IPS DF 4.7 (cell line): ENCODE measurements around the gene DBNDD2.

Experiments
- DNase-seq: peaks from one replicate; pipeline ENCODE4 v3.0.0-alpha.2; 2013; ENCODE audit warnings: low spot score; ENCODE audit errors: extremely low read depth

DBNDD2 gene

DNA sequence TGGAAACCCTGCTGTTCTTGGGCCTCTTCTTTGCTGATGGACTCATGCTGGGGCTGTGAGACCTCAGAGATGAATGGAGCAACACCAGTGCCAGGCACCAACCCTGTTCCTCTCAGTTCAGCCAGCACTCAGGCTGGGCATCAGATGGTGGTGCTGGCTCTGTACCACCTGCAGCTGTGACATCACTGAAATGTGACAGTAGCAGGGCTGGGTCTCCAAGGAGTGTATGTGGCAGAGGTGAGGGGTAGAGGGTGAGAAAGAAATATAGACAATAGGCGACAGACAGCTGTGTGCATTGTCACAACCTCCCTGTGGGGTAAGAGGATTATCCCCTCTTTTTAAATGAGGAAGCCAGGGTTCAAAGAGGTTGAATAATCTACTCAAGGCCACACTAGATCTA is 29.9 kb upstream of the DBNDD2 start, which contains the start of gene TP53TG5:
Gene TP53TG5 (minus strand): TSS at position 135 of the 400 bp plus-strand sequence. CDS start 89 bp downstream, at position 46.
- DNase-seq: no peak

DNA sequence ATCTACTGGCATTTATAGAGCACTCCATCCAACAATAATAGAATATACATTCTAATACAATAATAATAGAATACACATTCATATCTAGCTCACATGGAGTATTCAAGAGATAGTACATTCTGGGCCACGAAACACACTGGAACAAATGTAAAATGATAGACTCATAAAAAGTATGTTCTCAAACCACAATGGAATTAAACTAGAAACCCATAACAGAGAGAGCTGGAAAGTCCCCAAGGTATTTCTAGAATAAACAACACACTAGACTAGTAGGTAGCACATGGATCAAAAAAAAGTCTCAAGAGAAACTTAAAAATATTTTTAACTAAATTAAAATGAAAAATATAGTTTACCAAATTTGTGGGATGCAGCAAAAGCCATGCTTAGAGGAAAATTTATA is 20.8 kb upstream of the DBNDD2 start:
- DNase-seq: no peak

DNA sequence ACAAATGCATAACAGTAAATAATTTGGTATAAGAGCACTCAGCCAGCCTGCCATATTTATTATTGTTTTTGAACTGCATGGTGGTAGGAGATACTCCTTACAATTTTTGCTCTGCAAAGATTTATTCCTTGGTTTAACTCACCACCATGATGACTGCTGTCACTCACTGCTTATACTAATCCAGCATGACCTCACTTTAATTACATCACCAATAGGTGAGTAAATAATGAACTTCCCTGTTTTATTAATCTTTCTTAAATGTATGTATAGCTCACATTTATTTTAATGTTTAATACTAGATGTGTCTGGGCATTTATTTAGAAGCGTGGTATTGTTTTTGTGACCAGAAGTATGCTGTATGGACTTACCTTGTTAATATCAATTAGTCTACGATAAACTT is 17.2 kb upstream of the DBNDD2 start:
- no peak for DNase-seq

DNA sequence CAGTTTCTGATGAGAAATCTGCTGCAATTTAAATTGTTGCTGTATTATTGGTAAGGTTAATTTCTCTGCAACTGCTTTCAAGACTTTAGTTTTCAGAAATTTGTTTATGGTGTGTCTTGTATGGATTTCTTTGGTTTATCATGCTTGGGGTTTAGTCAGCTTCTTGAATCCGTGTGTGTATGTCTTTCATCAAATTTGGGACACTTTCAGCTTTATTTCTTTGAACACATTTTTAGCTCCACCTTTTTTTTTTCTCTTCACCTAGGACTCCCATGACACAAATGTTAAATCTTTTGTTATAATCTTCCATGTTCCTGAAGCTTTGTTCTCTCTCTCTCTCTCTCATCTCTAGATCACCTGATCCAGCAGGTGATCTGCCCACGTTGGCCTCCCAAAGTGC is 16.5 kb upstream of the DBNDD2 start:
- no peak for DNase-seq

DNA sequence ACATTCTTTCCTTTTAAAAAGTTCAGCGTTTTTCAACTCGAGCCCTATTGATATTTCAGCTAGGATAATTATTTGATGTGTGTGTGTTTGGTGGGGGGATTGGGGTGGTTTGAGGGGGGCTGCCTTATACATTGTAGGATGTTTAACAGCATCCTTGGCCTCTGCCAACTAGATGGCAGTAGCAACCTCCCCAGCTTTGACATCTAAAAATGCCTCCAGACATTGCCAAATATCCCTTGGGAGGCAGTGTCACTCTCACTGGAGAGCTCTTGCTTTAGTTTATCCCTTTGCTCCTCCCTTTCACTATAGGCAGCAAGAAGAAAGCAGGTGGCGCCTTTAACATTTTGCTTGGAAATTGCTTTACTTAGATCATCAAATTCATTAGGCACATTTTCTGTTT is 15.4 kb upstream of the DBNDD2 start:
- no peak for DNase-seq

DNA sequence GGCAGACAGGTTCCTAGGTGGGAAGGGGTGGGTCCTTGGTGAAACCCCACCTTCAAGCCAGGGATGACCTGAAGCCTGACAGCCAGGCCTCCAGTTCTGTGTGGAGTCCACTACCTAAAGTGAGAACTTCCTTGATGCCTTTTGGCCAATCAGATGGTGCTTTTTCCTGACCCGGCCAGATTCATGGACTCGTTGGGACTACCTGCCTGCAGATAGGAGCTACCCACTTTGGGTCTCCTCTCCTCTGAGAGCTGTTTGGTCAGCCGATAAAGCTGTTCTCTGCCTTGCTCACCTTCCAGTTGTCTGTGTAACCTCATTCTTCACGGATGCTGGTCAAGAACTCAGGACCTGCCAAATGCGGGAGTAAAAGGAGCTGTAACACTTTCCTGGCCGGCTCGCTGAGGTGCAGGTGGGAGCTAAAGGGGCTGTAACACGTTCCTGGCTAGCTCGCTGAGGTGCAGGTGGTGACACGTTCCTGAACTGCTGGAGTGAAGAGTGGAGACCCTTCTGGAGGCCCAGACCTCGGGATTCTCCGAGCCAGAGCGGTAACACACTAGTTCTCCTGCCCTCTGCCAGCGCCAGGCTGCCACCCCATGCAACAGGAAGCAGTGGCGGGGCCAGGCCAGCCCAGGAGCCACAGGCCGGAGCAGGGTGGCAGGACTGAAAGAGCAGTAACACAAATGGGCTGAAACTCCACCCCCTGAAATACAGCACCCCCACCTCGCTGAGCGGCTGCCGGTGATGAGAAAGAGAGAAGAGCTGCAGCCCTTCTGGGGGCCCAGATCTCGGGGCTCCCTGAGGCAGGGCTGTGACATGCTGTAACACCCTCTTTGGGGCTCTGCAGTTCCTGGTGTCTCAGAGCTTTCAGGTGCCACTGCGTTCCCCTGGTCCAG is 13.6 kb upstream of the DBNDD2 start:
- DNase-seq: no peak

DNA sequence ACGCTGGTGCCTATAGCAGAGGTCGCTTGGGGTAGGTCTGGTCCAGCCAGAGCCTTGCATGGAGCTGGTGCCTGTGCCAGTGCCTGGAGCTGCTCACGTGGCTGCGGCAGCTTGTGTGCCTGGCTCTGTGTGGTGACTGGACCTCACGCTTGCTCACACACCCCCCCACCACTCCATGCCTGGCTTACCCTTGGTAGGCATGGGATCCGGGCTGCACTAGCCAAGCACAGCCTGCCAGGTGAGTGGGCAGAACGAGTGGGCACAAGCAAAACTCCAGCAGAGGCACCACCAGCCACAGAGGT is 13.0 kb upstream of the DBNDD2 start:
- DNase-seq: no peak

DNA sequence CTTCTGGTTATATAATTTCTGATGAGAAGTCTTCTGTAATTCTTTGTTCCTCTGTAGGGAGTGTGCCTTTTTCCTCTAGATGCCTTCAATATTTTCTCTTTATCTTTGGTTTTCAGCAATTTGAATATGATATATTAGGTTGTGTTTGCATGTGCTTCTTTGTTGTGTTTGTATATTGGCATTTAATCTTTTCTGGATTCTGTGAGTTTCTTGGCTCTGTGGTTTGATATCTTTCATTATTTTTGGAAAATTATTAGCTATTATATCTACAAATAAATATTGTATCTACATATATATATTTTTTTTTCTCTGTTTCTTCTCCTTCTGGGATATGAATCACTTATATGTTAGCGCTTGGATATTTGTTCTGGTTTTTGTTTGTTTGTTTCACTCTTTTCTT is 9.1 kb upstream of the DBNDD2 start:
- no peak for DNase-seq

DNA sequence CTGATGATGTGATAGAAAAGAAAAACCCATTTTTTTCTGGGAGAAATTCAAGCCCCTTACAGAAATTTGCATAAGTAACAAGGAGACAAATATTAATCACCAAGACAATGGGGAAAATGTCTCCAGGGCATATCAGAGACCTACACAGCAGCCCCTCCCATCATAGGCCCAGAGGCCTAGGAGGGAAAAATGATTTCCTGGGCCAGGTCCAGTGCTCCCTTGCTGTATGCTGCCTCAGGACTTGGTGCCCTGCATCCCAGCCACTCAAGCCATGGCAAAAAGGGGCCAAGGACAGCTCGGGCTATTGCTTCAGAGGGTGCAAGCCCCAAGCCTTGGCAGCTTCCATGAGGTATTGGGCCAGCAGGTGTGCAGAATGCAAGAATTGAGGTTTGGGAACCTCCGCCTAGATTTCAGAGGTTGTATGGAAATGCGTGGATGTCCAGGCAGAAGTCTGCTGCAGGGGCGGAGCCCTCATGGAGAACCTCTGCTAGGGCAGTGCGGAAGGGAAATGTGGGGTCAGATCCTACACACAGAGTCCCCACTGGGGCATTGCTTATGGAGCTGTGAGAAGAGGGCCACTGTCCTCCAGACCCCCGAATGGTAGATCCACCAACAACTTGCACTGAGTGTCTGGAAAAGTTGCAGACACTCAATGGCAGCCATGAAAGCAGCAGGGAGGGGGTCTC is 7.6 kb upstream of the DBNDD2 start:
- no peak for DNase-seq

DNA sequence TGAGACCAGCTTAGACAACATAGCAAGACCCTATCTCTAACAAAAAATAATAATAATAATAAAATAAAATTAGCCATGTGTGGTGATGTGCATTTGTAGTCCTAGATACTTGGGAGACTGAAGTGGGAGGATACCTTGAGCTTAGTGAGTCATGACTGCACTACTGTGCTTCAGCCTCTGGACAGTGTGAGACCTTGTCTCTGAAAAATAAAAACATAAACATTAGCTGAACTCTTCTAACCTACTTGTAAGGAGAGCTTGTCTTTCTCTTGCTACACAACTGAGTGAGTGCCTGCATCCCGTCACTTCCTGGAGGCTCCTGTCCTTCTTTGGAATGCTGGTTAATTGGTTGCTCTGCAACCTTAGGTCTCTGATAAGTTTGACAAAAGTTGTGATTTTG is 5.1 kb upstream of the DBNDD2 start:
- no peak for DNase-seq

DNA sequence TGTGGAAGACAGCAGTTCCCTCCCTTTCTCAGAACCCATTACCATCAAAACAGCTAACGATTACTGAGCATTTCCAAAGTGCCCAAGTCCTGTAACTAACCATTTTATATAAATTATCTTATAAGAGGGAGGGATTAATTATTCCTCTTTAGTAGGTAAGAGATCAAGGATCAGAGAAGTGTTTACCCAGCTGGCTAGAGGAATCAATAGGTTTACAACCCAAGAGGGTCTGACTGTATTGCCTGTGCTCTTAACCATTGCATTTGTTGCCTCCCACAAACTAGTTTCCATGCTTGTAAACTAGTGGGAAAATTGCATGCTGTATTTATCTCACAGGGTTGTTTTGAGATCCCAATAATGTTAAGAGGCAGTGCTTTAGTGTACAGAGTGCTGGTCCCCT is 3.7 kb upstream of the DBNDD2 start:
- DNase-seq: no peak

DNA sequence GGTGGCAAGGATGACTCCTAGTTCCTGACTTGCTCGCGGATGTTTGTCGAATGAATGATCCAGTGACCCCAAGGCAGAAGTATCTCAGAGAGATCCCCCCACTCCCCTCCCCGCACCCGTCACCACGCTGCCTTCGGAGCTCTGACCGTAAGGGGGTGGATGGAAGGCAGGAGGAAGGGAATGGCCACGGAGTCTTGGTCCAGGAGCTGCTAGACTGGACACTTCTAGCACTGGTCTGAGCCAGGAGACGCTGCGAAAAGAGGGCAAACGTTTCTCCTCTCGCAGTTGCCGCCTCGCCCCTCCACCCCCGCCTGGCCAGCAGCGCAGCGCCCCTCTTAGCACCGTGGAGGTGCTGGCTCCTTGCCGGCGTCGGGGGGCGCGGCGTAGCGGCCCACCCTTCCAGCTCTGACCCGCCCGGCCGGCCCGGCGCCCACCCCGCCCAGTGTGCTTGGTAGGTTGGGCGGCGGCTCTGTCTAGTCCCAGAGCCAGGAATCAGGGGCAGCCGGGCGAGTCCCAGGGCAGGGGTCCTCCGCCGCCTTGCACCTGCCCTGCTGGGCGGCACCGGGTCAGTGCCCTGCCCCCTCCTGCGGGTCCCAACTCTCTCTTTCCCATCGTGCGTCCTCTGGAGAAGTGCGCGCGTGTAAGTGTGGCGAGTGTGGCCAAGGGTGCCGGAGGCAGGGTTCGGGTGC is 2.4 kb upstream of the DBNDD2 start:
- no peak for DNase-seq

DNA sequence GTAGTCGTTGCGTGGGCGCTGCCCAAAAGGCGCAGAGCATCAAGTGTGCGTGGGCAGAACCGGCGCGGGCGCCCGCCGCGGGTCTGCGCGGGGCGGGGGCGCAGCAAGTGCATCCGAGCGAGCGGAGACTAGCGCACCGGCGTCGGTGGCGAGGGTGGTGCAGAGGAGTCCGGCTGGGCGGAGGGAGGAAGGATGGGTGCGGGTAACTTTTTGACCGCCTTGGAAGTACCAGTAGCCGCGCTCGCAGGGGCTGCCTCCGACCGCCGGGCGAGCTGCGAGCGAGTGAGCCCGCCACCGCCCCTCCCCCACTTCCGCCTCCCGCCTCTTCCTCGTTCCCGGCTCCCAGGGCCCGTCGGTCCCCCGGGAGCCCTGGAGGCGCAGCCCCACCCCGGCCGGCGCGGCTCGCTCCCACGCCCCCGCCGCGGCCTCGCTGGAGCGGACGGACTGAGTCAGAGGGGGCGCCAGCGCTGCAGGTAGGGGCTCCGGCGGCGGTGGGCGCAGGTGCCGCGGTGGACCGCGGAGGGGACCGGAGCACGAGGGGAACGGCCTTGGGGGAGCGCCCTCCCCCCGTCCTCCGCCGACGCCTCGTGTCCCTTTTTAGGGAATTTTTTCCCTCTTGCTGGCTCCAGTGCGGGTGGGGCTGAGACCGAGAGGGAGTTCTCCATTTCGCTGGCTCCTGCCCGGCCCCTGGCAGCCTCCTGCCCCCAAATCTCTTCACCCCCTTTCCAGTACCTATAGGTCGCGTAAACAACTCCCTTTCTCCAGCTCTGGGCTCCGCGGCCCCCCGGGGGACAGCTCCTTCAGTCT is 1.6 kb upstream of the DBNDD2 start:
- DNase-seq: no peak

DNA sequence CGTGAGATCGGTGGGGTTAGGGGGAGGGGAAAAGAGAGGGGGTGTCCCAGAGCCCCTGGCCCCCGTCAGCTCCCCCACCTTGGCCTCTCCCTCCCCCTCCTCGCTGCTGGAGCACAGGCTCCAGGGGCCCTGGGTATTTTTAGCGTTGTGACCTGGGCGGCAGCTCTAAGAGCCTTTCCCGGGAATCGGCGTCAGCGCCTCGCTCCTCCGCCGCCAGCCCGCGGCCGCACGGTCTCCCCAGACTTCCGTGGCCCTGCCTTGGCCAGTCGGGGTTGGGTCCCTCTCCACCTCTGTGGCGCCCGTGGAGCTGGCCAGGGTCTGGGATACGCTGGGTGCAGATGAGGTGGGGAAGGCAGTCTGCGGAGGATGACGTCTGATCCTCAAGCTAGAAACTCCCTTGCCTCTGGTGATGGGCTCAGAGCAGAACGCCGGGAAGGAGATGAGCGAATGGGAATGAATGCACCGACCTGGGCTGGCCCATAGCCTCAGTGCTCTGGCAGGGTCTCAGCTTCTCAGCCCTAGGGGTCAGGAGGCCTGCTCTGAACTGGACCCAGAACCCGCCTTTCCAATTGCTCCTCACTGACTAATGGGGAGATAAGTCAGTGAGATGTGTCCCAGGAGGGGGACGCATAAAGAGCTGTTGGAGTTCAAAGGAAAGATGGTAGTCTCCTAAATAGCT is 883 bp upstream of the DBNDD2 start:
- no peak for DNase-seq

DNA sequence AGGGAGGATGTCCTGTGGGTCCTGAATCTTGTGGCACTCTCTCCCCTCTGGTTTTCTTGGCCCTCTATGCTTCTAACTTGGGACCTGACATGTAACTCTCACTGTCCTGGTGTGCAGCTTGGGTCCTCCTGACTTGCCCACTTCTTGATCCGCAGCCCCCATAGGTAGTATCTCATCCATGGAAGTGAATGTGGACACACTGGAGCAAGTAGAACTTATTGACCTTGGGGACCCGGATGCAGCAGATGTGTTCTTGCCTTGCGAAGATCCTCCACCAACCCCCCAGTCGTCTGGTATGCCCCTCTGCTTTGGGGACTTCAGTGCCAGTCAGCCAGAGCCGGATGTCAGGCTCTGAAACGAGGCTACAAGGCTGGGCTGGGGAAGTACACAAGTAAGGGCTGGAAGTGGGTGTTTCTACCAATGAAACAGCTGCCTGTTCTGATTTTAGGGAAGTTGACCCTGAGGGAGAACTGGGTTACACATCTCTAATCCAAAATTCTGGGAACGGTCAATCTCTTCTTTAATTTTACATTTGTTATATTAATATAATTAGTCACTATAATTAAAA is 641 bp downstream of the DBNDD2 start:
- DNase-seq: no peak

DNA sequence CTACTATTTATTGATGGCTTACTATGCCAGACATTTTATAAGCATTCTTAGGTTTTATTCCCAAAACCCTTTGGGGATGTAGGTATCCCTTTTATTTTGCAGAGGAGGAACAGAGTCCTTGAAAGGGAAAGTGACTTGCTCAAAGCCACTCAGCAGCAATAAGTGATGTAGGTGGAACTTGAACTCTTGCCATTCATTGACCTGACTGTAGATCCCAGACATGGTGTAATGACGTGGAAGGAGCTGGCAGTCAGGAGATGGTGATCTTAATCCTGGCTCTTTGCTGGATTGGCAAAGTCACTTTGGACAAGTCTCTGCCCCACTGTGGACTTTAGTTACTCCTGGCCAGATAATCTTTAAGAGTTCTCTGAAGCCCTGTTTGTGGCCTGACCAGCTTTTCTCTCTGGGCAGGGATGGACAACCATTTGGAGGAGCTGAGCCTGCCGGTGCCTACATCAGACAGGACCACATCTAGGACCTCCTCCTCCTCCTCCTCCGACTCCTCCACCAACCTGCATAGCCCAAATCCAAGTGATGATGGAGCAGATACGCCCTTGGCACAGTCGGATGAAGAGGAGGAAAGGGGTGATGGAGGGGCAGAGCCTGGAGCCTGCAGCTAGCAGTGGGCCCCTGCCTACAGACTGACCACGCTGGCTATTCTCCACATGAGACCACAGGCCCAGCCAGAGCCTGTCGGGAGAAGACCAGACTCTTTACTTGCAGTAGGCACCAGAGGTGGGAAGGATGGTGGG is 1.6 kb downstream of the DBNDD2 start:
- no peak for DNase-seq

DNA sequence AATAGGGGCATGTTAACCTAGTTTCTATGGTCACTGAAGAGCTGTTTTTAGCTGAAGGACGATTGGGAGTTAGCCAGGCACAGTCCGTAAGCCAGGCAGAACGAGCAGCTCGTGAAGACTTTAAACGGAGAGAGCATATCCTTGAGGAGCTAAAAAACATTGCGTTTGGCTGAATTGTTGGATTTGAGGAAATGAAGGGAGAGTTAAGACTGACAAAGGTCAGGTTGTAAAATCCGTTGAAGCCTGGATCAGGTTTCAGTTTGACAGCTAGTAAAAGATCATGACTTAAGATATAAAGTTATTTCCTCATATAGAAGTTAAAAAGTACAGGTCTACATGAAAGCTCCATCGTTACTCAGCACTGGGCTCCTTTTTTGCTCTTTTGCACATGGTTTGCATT is 2.8 kb downstream of the DBNDD2 start:
- DNase-seq: no peak

DNA sequence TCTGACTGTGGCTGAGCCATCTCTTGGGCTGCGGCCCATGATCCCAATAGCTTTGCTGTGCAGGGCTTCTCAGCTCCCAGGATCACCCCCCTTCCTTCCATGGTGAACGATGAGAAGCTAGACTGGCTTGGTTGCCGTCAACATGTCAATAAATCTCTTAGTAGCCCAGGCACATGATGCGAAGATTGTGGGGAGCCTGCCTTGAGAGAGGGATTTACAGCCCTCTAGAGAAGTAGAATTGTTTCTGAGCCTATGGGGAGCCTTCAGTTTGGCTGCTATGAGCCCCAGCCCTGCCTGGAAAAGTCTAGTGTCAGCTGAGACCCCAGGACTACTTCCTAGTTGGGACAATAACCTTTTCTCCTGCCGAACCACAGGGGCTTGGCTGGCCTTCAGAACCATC is 4.6 kb downstream of the DBNDD2 start:
- DNase-seq: no peak

DNA sequence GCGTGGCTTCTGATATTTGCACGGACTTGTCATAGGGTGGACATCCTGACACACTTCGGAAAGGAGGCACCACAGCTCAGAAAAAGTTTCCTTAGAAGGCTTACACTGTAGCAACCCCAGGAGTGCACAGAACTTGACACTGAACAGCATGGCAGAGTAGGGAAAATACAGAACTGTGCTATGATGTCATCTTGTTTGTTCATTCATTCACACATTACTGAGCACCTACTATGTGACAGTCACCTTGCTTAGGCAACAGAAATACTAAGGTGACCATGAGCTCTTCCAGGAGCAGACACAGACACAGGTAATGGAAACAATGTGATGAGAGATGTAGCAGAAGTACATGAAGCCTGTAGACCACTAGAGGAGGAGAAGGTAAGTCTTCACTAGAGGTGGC is 5.4 kb downstream of the DBNDD2 start:
- DNase-seq: no peak
